Bronchial epithelial cell (primary cell): Measurements from ENCODE around the gene MYH15. TPM values are rescaled to one million over a fixed set of nuclear protein-coding genes. Genes with fewer than 3 reads are reported as not detected.

Experiments
- DNase-seq: peaks from one replicate; pipeline ENCODE4 v3.0.0-alpha.2; 2010; ENCODE audit warnings: low read depth
- FAIRE-seq: peaks from 2 replicates; lab custom pipeline; 2011; peaks lifted over from hg19 to GRCh38; lab: Jason Lieb, UNC
- H3K27me3 ChIP-seq: 2 replicates; pipeline ENCODE4 v1.5.1; 2011; ENCODE audit warnings: low read length; ENCODE audit not compliant: control insufficient read depth, insufficient read depth
- H3K36me3 ChIP-seq: 2 replicates; pipeline ENCODE4 v1.5.1; 2011; ENCODE audit warnings: low read length; ENCODE audit not compliant: control insufficient read depth, insufficient read depth
- H3K4me3 ChIP-seq: 2 replicates; pipeline ENCODE4 v1.5.1; 2011; ENCODE audit warnings: mild to moderate bottlenecking, low read depth, low read length, control low read depth
- total RNA-seq: library from RNA; depleted of rRNA; stranded (reverse); fragments of >200 nt; gene quantifications from 2 replicates; pipeline ENCODE4 v1.2.1, GENCODE V29; 2014
- TF ChIP-seq, protein P1 (sequence below): IDR thresholded peaks from 2 replicates; pipeline ENCODE4 v1.5.1; 2011; ENCODE audit warnings: mild to moderate bottlenecking, moderate library complexity, low read length, control low read depth, inconsistent platforms; ENCODE audit not compliant: insufficient read depth, severe bottlenecking

The MYH15 gene
- total RNA-seq, 1 donor from 2014 or later: under 0.01 TPM

DNA sequence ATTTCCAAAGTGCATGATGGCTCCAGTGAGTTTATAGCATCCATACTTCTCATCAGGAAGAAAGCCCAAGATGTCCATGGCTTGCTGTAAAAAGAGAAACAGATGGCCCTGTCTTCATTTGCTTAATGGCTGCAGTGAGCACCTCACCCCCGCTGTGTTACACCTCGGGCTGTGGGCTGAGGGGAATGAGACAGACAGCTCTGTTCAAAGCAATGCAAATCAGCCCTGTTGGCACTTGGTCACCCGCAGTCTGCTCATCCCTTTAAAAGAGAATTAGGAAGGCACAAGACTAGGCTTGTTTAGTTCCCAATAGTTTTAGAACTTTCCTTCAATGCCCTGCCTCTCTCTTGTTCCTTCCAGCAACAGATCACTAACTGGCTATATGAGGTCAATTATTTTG is 25.2 kb downstream of the MYH15 start:
- no peak overlapping the region for H3K4me3 ChIP-seq
- no peaks in the 10 kb centered on the region for H3K36me3 ChIP-seq
- DNase-seq (no peak), FAIRE-seq (no peak)
- TF ChIP-seq, protein P1, sequence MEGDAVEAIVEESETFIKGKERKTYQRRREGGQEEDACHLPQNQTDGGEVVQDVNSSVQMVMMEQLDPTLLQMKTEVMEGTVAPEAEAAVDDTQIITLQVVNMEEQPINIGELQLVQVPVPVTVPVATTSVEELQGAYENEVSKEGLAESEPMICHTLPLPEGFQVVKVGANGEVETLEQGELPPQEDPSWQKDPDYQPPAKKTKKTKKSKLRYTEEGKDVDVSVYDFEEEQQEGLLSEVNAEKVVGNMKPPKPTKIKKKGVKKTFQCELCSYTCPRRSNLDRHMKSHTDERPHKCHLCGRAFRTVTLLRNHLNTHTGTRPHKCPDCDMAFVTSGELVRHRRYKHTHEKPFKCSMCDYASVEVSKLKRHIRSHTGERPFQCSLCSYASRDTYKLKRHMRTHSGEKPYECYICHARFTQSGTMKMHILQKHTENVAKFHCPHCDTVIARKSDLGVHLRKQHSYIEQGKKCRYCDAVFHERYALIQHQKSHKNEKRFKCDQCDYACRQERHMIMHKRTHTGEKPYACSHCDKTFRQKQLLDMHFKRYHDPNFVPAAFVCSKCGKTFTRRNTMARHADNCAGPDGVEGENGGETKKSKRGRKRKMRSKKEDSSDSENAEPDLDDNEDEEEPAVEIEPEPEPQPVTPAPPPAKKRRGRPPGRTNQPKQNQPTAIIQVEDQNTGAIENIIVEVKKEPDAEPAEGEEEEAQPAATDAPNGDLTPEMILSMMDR: no peak
- no peaks in the 10 kb centered on the region for H3K27me3 ChIP-seq

- no peak for FAIRE-seq
Measured at GRCh38 chr3:108479224-108479623, 31.2 kb downstream of the MYH15 start.

GRCh38 chr3:108477511-108478147 is 32.8 kb downstream of the MYH15 start:
- DNase-seq (peak; percentile 63), FAIRE-seq (no peak)
- Histone ChIP-seq H3K27me3 (no peaks in the 10 kb centered on the region), H3K4me3 (no peak overlapping the region), H3K36me3 (no peaks in the 10 kb centered on the region)
- TF ChIP-seq, protein P1: peak; percentile 68

More at GRCh38 chr3:108479224-108479623, 31.2 kb downstream of the MYH15 start:
- DNase-seq: no peak
- H3K27me3 ChIP-seq: no peaks in the 10 kb centered on the region
- TF ChIP-seq, protein P1: no peak
- H3K4me3 ChIP-seq: no peak overlapping the region
- H3K36me3 ChIP-seq: no peaks in the 10 kb centered on the region

DNA sequence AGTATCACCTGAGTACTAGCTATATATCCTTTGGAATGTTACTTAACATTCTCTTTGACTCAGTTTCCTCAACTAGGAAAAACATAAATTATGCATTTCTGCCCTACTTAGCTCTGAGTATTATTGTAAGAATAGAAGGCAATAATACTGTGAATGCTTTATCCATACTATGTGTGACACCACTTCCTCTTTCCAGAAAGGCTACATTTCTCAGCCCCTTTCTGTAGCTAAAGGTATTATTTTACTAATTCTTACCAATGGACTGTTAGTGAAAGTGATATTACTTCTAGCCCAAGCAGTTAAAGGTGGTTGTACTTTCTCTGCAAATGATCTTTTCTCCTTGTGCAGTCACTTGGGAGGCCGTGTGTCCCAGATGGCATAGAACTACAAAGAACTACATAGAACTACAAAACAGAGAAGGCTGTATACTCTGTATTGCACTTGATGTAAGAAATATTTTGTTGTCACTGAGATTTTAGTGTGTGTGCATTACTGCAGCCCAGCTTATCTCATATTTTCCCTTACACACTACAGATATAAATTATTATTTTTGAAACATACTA is 35.1 kb downstream of the MYH15 start:
- no peaks in the 10 kb centered on the region for H3K27me3 ChIP-seq
- H3K36me3 ChIP-seq: no peaks in the 10 kb centered on the region
- no peak overlapping the region for H3K4me3 ChIP-seq
- TF ChIP-seq, protein P1: no peak
- DNase-seq (no peak), FAIRE-seq (no peak)

DNA sequence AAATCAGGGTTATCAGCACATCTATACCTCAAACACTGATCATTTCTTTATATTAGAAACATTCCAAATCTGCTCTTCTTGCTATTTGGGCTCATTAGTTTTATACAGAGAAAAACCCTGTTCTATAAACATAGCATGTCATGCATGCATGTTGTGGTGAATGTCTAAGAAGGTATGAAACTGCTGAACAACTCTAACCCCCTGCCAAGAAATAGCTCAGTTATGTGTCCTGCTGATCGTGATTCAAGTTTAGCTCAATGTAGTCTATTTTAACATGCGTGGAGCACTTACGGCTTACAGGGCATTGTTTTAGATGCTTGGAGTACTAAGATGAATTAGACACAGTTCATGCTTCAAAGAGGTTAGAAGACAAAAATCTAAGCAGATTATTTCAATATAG is 35.8 kb downstream of the MYH15 start:
- no peak overlapping the region for H3K4me3 ChIP-seq
- H3K36me3 ChIP-seq: no peaks in the 10 kb centered on the region
- TF ChIP-seq, protein P1: no peak
- FAIRE-seq: no peak
- no peak for DNase-seq
- H3K27me3 ChIP-seq: no peaks in the 10 kb centered on the region
